CD8-positive, alpha-beta memory T cell (primary cell): ENCODE data around the gene CNTN5. TPM values are rescaled to one million over a fixed set of nuclear protein-coding genes. Genes with fewer than 3 reads are reported as not detected.
"Not testable (repeated sequence)": the region's sequence is repeated elsewhere in the genome, so short reads cannot be mapped to it uniquely, and the experiment has no call there.

ENCODE experiments used
- CTCF ChIA-PET: fragments of 350-600 bp; sonication (Branson Sonifier 250); formaldehyde crosslinking; loops from one replicate; lab custom pipeline; 2021; ENCODE audit warnings: antibody characterized with exemption; lab: Charles Lee
- POLR2A ChIA-PET: fragments of 350-600 bp; sonication (Branson Sonifier 250); formaldehyde crosslinking; loops from one replicate; lab custom pipeline; 2021; ENCODE audit warnings: antibody characterized with exemption; lab: Charles Lee
- DNase-seq, 5 donors: peaks; one replicate each; pipeline versions ENCODE4 v3.0.0 to v3.0.0-alpha.2; 2020 to 2022; ENCODE audit warnings: mixed read lengths in 1 of 5
- H3K27ac ChIP-seq: one replicate; pipeline ENCODE4 v1.7.0; 2013; ENCODE audit warnings: low read depth, mild to moderate bottlenecking, low read length, moderate library complexity
- H3K27me3 ChIP-seq: 2 replicates; pipeline ENCODE4 v1.7.0; 2013; ENCODE audit warnings: low read length, mild to moderate bottlenecking; ENCODE audit not compliant: insufficient read depth, poor library complexity, severe bottlenecking
- H3K36me3 ChIP-seq: 2 replicates; pipeline ENCODE4 v1.7.0; 2013; ENCODE audit warnings: mild to moderate bottlenecking, low read length, moderate library complexity; ENCODE audit not compliant: insufficient read depth
- H3K4me1 ChIP-seq: 2 replicates; pipeline ENCODE4 v1.7.0; 2013; ENCODE audit warnings: mild to moderate bottlenecking, low read length, moderate library complexity; ENCODE audit not compliant: insufficient read depth
- H3K4me3 ChIP-seq: 2 replicates; pipeline ENCODE4 v1.7.0; 2013; ENCODE audit warnings: mild to moderate bottlenecking, low read length
- H3K9me3 ChIP-seq: 2 replicates; pipeline ENCODE4 v1.7.0; 2013; ENCODE audit warnings: mild to moderate bottlenecking, low read length
- H3K27ac Mint-ChIP-seq, 8 donors: one replicate each; pipeline ENCODE4 v1.8.0; 2020 to 2021; ENCODE audit warnings: mixed read lengths in 8 of 8, mild to moderate bottlenecking in 6 of 8, inconsistent platforms in 3 of 8, moderate library complexity in 3 of 8
- H3K27me3 Mint-ChIP-seq, 2 donors: one replicate each; pipeline ENCODE4 v1.8.0; 2020 to 2021; ENCODE audit warnings: mixed read lengths in 2 of 2, mild to moderate bottlenecking in 1 of 2, moderate library complexity in 1 of 2
- H3K36me3 Mint-ChIP-seq, 3 donors: one replicate each; pipeline ENCODE4 v1.8.0; 2020 to 2021; ENCODE audit warnings: mixed read lengths in 3 of 3, inconsistent platforms in 1 of 3, mild to moderate bottlenecking in 1 of 3
- H3K4me1 Mint-ChIP-seq, 3 donors: one replicate each; pipeline ENCODE4 v1.8.0; 2020 to 2021; ENCODE audit warnings: mixed read lengths in 3 of 3, inconsistent platforms in 1 of 3, mild to moderate bottlenecking in 1 of 3
- H3K4me3 Mint-ChIP-seq, 7 donors: one replicate each; pipeline ENCODE4 v1.8.0; 2020 to 2021; ENCODE audit warnings: mixed read lengths in 7 of 7, mild to moderate bottlenecking in 6 of 7, moderate library complexity in 4 of 7, inconsistent platforms in 2 of 7
- H3K9me3 Mint-ChIP-seq, 5 donors: one replicate each; pipeline ENCODE4 v1.8.0; 2020 to 2022; ENCODE audit warnings: mixed read lengths in 5 of 5, mild to moderate bottlenecking in 3 of 5, moderate library complexity in 2 of 5, inconsistent platforms in 1 of 5
- polyA plus RNA-seq: library from polyadenylated mRNA; unstranded; fragments of 300-500 nt; fragmentation: Illumina TruSeq; gene quantifications from one replicate; pipeline ENCODE4 v1.2.3, GENCODE V29; 2021
- total RNA-seq, 2 experiments: library from RNA; stranded (reverse); gene quantifications; one replicate each; pipeline ENCODE4 v1.2.3, GENCODE V29; 2021

CNTN5 gene
- total and polyA plus RNA-seq, 3 experiments from 2014 or later: not detected

GRCh38 chr11:100274466-100274865 lies 1253.7 kb downstream of the CNTN5 start:
- H3K27me3 ChIP-seq, H3K36me3 ChIP-seq, H3K27me3 Mint-ChIP-seq, H3K36me3 Mint-ChIP-seq, CTCF ChIA-PET, H3K27ac ChIP-seq, H3K4me1 ChIP-seq, H3K4me3 Mint-ChIP-seq, DNase-seq, H3K27ac Mint-ChIP-seq, H3K9me3 ChIP-seq, POLR2A ChIA-PET, H3K4me1 Mint-ChIP-seq, H3K4me3 ChIP-seq: not testable (repeated sequence)
- peaks cover 4 to 29% (median 11%) of the 10 kb centered on the region in 5 donors for H3K9me3 Mint-ChIP-seq

- CTCF ChIA-PET: no interaction called here
- DNase-seq: no peak
- Histone ChIP-seq H3K4me3 (no peak overlapping the region), H3K4me1 (no peaks in the 10 kb centered on the region), H3K27ac (no peak overlapping the region), H3K9me3 (no peaks in the 10 kb centered on the region), H3K36me3 (no peaks in the 10 kb centered on the region), H3K27me3 (no peaks in the 10 kb centered on the region)
- Mint-ChIP-seq H3K4me3 (no peak overlapping the region), H3K27ac (no peak overlapping the region), H3K4me1 (no peaks in the 10 kb centered on the region), H3K27me3 (no peaks in the 10 kb centered on the region), H3K9me3 (peaks cover 2 to 14% (median 6%) of the 10 kb centered on the region in 5 donors), H3K36me3 (no peaks in the 10 kb centered on the region)
- POLR2A ChIA-PET: no interaction called here
These were observed 1274.0 kb downstream of the CNTN5 start for GRCh38 chr11:100294748-100295147.

DNA sequence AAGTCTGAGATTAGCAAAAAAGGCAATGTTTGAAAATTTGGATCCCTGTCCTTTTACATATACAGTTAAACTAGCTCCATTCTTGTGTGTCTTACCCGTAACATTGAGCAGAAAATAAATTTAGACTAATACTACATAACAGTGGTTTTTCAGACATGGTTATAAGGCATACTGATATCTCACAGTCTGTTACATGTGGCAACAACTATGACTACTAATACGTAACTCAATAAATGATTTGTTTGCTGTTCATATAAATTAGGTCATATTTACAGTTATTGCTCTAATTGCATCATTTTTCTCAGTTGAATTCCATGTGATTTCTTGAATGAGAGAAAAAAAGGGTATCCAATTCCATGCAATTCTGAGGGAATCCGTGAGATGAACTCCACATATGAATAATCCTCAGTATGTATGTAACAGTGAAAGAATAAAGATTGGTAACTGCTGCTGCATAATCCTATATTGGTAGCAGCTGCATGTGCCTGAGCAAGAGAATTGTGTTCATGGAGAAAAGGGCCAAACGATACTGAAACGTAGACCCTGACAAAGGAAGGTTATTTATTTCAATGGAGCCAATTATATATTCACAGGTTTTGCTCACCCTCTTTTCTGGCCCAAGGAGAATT lies 1275.4 kb downstream of the CNTN5 start:
- Histone ChIP-seq H3K9me3 (no peaks in the 10 kb centered on the region), H3K27ac (no peak overlapping the region), H3K36me3 (no peaks in the 10 kb centered on the region), H3K4me1 (no peaks in the 10 kb centered on the region), H3K4me3 (no peak overlapping the region), H3K27me3 (no peaks in the 10 kb centered on the region)
- Mint-ChIP-seq H3K4me3 (no peak overlapping the region), H3K4me1 (no peaks in the 10 kb centered on the region), H3K9me3 (peaks cover 2 to 23% (median 6%) of the 10 kb centered on the region in 5 donors), H3K27me3 (no peaks in the 10 kb centered on the region), H3K27ac (no peak overlapping the region), H3K36me3 (no peaks in the 10 kb centered on the region)
- no peak for DNase-seq
- ChIA-PET CTCF (no interaction called here), POLR2A (no interaction called here)

- no peaks in the 10 kb centered on the region for H3K36me3 ChIP-seq
- CTCF ChIA-PET: no interaction called here
- Mint-ChIP-seq H3K36me3 (no peaks in the 10 kb centered on the region), H3K27me3 (no peaks in the 10 kb centered on the region), H3K9me3 (peaks cover 0 to 23% (median 2%) of the 10 kb centered on the region in 5 donors), H3K4me1 (no peaks in the 10 kb centered on the region), H3K4me3 (no peak overlapping the region), H3K27ac (no peak overlapping the region)
- H3K4me1 ChIP-seq: no peaks in the 10 kb centered on the region
- no peaks in the 10 kb centered on the region for H3K27me3 ChIP-seq
- no peak for DNase-seq
- H3K27ac ChIP-seq: no peak overlapping the region
- POLR2A ChIA-PET: no interaction called here
- H3K4me3 ChIP-seq: no peak overlapping the region
- H3K9me3 ChIP-seq: no peaks in the 10 kb centered on the region
These were observed 1276.8 kb downstream of the CNTN5 start for GRCh38 chr11:100297516-100297915.

GRCh38 chr11:100302824-100303223 lies 1282.1 kb downstream of the CNTN5 start:
- Histone ChIP-seq H3K4me1 (no peaks in the 10 kb centered on the region), H3K36me3 (no peaks in the 10 kb centered on the region), H3K4me3 (no peak overlapping the region), H3K27me3 (no peaks in the 10 kb centered on the region), H3K9me3 (no peaks in the 10 kb centered on the region), H3K27ac (no peak overlapping the region)
- no peak overlapping the region for H3K27ac Mint-ChIP-seq
- H3K36me3 Mint-ChIP-seq: peaks cover 0 to 2% (median 0%) of the 10 kb centered on the region in 3 donors
- DNase-seq: no peak
- no peaks in the 10 kb centered on the region for H3K4me1 Mint-ChIP-seq
- H3K27me3 Mint-ChIP-seq: no peaks in the 10 kb centered on the region
- CTCF ChIA-PET: no interaction called here
- POLR2A ChIA-PET: no interaction called here
- no peak overlapping the region for H3K4me3 Mint-ChIP-seq
- peaks cover 0 to 32% (median 5%) of the 10 kb centered on the region in 5 donors for H3K9me3 Mint-ChIP-seq

DNA sequence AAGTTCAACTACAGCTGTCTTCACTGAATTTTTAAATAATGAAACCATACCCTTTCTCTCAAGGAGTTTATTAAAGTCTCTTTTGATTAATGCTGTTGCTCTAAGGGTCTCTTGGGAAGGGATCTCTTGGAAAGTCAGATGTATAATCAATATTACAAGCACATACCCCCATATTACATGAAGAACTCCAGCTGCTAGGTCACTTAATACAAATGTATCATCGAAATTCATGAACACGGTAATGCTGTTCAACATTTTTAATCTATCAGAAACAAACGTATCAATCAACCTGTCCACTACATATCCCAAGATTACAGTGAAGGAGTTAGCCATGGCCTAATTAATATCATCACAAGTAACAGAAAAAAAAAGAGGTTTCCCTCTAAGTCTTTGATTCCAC lies 1283.1 kb downstream of the CNTN5 start:
- no peaks in the 10 kb centered on the region for H3K4me1 ChIP-seq
- no peaks in the 10 kb centered on the region for H3K36me3 ChIP-seq
- Mint-ChIP-seq H3K36me3 (peaks cover 0 to 3% (median 0%) of the 10 kb centered on the region in 3 donors), H3K4me3 (no peak overlapping the region), H3K27me3 (no peaks in the 10 kb centered on the region), H3K9me3 (peaks cover 1 to 28% (median 6%) of the 10 kb centered on the region in 5 donors), H3K4me1 (no peaks in the 10 kb centered on the region), H3K27ac (no peak overlapping the region)
- no peak overlapping the region for H3K4me3 ChIP-seq
- no peaks in the 10 kb centered on the region for H3K27me3 ChIP-seq
- no peak overlapping the region for H3K27ac ChIP-seq
- ChIA-PET POLR2A (no interaction called here), CTCF (no interaction called here)
- DNase-seq: no peak
- no peaks in the 10 kb centered on the region for H3K9me3 ChIP-seq

- peaks cover 0 to 4% (median 0%) of the 10 kb centered on the region in 3 donors for H3K36me3 Mint-ChIP-seq
- no peak for DNase-seq
- no peak overlapping the region for H3K4me3 ChIP-seq
- POLR2A ChIA-PET: no interaction called here
- H3K4me3 Mint-ChIP-seq: no peak overlapping the region
- H3K9me3 ChIP-seq: no peaks in the 10 kb centered on the region
- H3K27me3 Mint-ChIP-seq: no peaks in the 10 kb centered on the region
- H3K9me3 Mint-ChIP-seq: peaks cover 8 to 45% (median 19%) of the 10 kb centered on the region in 5 donors
- no peaks in the 10 kb centered on the region for H3K36me3 ChIP-seq
- no peaks in the 10 kb centered on the region for H3K27me3 ChIP-seq
- no peaks in the 10 kb centered on the region for H3K4me1 ChIP-seq
- no peaks in the 10 kb centered on the region for H3K4me1 Mint-ChIP-seq
- no peak overlapping the region for H3K27ac Mint-ChIP-seq
- no peak overlapping the region for H3K27ac ChIP-seq
- CTCF ChIA-PET: no interaction called here
These were observed 1287.5 kb downstream of the CNTN5 start for GRCh38 chr11:100308202-100308601.

- Histone ChIP-seq H3K27me3 (no peaks in the 10 kb centered on the region), H3K9me3 (no peaks in the 10 kb centered on the region), H3K4me3 (no peak overlapping the region), H3K27ac (no peak overlapping the region), H3K36me3 (no peaks in the 10 kb centered on the region), H3K4me1 (no peaks in the 10 kb centered on the region)
- ChIA-PET POLR2A (no interaction called here), CTCF (no interaction called here)
- H3K36me3 Mint-ChIP-seq: no peaks in the 10 kb centered on the region
- peaks cover 8 to 34% (median 11%) of the 10 kb centered on the region in 5 donors for H3K9me3 Mint-ChIP-seq
- no peak for DNase-seq
- no peaks in the 10 kb centered on the region for H3K27me3 Mint-ChIP-seq
- H3K27ac Mint-ChIP-seq: no peak overlapping the region
- no peaks in the 10 kb centered on the region for H3K4me1 Mint-ChIP-seq
- no peak overlapping the region for H3K4me3 Mint-ChIP-seq
These were observed 1295.2 kb downstream of the CNTN5 start for GRCh38 chr11:100315946-100316345.
